Activated CD4-positive, CD25-positive, alpha-beta regulatory T cell treated with anti-CD3 and anti-CD28 coated beads, Interleukin-2, amount 50 U/mL, for 24 hours (primary cell): ENCODE measurements around the gene ARMC12.

ENCODE experiments used
- ATAC-seq, 2 donors: fragments of 150-1000 bp; cut with Tn5 transposase; one replicate each; pipeline ENCODE4 v1.10.0; 2021; ENCODE audit warnings: mild to moderate bottlenecking in 1 of 2, moderate library complexity in 1 of 2

Gene ARMC12

GRCh38 chr6:35736253-35736894 lies 458 bp upstream of the ARMC12 start:
- ATAC-seq: peak; percentile 52 to 55

GRCh38 chr6:35737413-35738211 lies 780 bp downstream of the ARMC12 start:
- ATAC-seq: peak; percentile 55 to 64

GRCh38 chr6:35739645-35740524 lies 3.1 kb downstream of the ARMC12 start:
- ATAC-seq: no peak

GRCh38 chr6:35742842-35743241 lies 6.0 kb downstream of the ARMC12 start:
- ATAC-seq: no peak

- ATAC-seq: no peak
Measured at GRCh38 chr6:35745509-35745908, 8.7 kb downstream of the ARMC12 start.

- ATAC-seq: no peak
Measured at GRCh38 chr6:35746516-35746915, 9.7 kb downstream of the ARMC12 start.

GRCh38 chr6:35747877-35748276 lies 11.0 kb downstream of the ARMC12 start:
- ATAC-seq: no peak

- no peak for ATAC-seq
Measured at GRCh38 chr6:35750557-35750956, 13.7 kb downstream of the ARMC12 start.

- ATAC-seq: peak; percentile 44 to 69
Measured at GRCh38 chr6:35751594-35751993, 14.8 kb downstream of the ARMC12 start.

GRCh38 chr6:35752330-35752729 lies 15.5 kb downstream of the ARMC12 start:
- no peak for ATAC-seq

GRCh38 chr6:35754452-35755277 lies 17.8 kb downstream of the ARMC12 start:
- ATAC-seq: no peak

GRCh38 chr6:35755278-35755924 lies 18.6 kb downstream of the ARMC12 start:
- ATAC-seq: no peak

- ATAC-seq: no peak
Measured at GRCh38 chr6:35757456-35758123, 20.8 kb downstream of the ARMC12 start.

GRCh38 chr6:35759426-35759825 lies 22.6 kb downstream of the ARMC12 start:
- ATAC-seq: no peak

GRCh38 chr6:35765739-35766138 lies 28.9 kb downstream of the ARMC12 start:
- ATAC-seq: no peak

GRCh38 chr6:35769211-35769610 lies 32.4 kb downstream of the ARMC12 start:
- no peak for ATAC-seq

GRCh38 chr6:35771343-35771627 lies 34.5 kb downstream of the ARMC12 start:
- ATAC-seq: no peak

GRCh38 chr6:35774116-35774794 lies 37.4 kb downstream of the ARMC12 start:
- no peak for ATAC-seq

GRCh38 chr6:35775031-35775430 lies 38.2 kb downstream of the ARMC12 start:
- ATAC-seq: no peak

GRCh38 chr6:35776364-35777215 lies 39.8 kb downstream of the ARMC12 start, which contains the start of gene CLPSL2:
Gene CLPSL2, plus strand, starts transcription at chr6:35776598. Its CDS starts 21 bp downstream, at chr6:35776619.
- ATAC-seq: no peak
